Activated CD4-positive, alpha-beta T cell treated with anti-CD3 and anti-CD28 coated beads, Interleukin-2, Interleukin-4, amounts not matched to agents 100 ng/mL and 50 ng/mL, durations not matched to agents 16 hours and 8 hours (primary cell): ENCODE data around the gene TSPAN32.

Source experiments
- DNase-seq: peaks from one replicate; pipeline ENCODE4 v3.0.0-alpha.2; 2020; ENCODE audit warnings: low spot score

TSPAN32 gene

GRCh38 chr11:2289350-2289749 is 12.5 kb upstream of the TSPAN32 start:
- no peak for DNase-seq

- DNase-seq, result no peak
Measured at GRCh38 chr11:2289859-2290258, 12.0 kb upstream of the TSPAN32 start.

GRCh38 chr11:2290351-2290841 is 11.4 kb upstream of the TSPAN32 start:
- DNase-seq, result no peak

GRCh38 chr11:2293531-2293971 is 8.3 kb upstream of the TSPAN32 start:
- DNase-seq, result no peak

- no peak for DNase-seq
Measured at GRCh38 chr11:2293984-2294925, 7.6 kb upstream of the TSPAN32 start.

- no peak for DNase-seq
Measured at GRCh38 chr11:2294926-2295290, 6.9 kb upstream of the TSPAN32 start.

GRCh38 chr11:2295971-2296912 is 5.6 kb upstream of the TSPAN32 start:
- DNase-seq, result no peak

GRCh38 chr11:2296913-2297622 is 4.7 kb upstream of the TSPAN32 start:
- no peak for DNase-seq

- no peak for DNase-seq
Measured at GRCh38 chr11:2297623-2298030, 4.2 kb upstream of the TSPAN32 start.

GRCh38 chr11:2298131-2298794 is 3.5 kb upstream of the TSPAN32 start:
- DNase-seq, result no peak

- DNase-seq, result no peak
Measured at GRCh38 chr11:2298795-2299761, 2.7 kb upstream of the TSPAN32 start.

- no peak for DNase-seq
Measured at GRCh38 chr11:2299773-2300172, 2.0 kb upstream of the TSPAN32 start.

GRCh38 chr11:2300290-2300935 is 1.4 kb upstream of the TSPAN32 start:
- no peak for DNase-seq

GRCh38 chr11:2300936-2301630 is 730 bp upstream of the TSPAN32 start:
- no peak for DNase-seq

GRCh38 chr11:2302306-2302895 is 588 bp downstream of the TSPAN32 start:
- DNase-seq, result no peak

GRCh38 chr11:2302896-2303626 is 1.2 kb downstream of the TSPAN32 start:
- DNase-seq, result no peak

- no peak for DNase-seq
Measured at GRCh38 chr11:2303627-2304505, 2.1 kb downstream of the TSPAN32 start.
